GM11168 (cell line): ENCODE data around the gene AADACL3.

ENCODE experiments used
- in situ Hi-C: fragments of 300-500 bp; cut with MboI; formaldehyde crosslinking; loops from one replicate; pipeline ENCODE4 v1.12.0; 2022; ENCODE audit warnings: low sequenced_read_pairs; ENCODE audit not compliant: unreplicated experiment

AADACL3 gene

DNA sequence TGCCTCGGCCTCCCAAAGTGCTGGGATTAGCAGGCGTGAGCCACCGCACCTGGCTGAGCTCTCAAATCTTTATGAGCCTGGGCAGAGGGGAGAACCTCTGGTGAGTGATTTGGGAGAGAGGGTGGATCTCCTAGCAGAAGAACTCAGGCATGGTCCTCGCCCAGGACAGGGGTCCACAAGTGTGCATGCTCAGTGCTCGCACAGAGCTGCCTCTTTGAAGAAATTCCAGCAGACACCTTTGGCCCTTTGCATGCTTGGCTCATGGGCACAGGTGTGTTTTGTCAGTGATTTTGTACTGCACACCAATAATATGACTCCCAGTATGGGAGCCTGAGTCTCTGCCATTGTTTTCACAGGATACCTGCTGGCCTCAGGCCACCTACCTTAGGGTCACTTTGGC is 45.9 kb downstream of the AADACL3 start:
- in situ Hi-C loops: no loop called here

DNA sequence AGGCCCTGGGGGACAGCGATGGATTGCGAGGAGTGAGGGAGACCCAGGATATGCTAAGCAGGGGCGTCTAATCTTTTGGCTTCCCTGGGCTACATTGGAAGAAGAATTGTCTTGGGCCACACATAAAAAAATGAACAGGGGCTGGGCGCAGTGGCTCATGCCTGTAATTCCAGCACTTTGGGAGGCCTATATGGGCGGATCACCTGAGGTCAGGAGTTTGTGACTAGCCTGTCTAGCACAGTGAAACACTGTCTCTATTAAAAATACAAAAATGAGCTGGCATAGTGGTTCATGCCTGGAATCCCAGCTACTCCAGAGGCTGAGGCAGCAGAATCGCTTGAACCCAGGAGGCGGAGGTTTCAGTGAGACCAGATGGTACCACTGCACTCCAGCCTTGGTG is 46.9 kb downstream of the AADACL3 start:
- in situ Hi-C loops: no loop called here

DNA sequence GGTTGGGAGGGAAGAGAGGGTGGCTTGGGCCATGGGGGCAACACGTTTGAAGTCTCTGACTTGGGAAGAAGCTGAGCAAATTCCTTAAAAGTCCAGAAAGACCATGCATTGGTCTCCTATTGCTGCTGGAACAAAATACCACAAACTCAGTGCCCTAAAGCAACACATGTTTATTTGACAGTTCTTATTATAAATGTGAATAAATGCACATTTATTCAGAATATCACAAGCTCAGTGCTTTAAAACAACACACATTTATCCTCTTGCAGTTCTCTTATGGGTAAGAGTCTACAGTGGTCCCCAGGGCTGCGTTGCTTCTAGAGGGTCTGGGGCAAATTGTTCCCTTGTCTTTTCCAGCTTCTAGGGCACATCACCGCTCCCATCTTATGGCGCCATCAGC is 47.6 kb downstream of the AADACL3 start:
- in situ Hi-C loops: no loop called here

DNA sequence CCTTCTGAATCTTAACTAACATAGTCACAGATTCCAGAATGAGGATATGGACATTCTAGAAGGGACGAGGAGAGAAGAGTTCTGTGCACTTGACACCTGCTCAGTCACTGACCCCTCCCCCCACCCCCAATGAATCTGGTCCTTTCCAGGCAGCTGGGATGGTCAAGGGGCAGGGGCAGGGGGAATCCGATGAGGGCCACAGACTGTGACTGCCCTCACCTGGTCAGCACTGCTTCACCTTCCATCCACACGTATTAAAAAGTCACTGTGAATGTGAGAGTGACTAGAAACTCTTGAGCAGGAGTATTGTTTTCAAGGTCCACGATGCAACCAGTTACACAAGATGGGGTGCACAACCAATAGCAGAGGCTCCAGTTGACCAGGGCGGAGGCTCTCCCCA is 48.1 kb downstream of the AADACL3 start:
- in situ Hi-C loops: no loop called here

DNA sequence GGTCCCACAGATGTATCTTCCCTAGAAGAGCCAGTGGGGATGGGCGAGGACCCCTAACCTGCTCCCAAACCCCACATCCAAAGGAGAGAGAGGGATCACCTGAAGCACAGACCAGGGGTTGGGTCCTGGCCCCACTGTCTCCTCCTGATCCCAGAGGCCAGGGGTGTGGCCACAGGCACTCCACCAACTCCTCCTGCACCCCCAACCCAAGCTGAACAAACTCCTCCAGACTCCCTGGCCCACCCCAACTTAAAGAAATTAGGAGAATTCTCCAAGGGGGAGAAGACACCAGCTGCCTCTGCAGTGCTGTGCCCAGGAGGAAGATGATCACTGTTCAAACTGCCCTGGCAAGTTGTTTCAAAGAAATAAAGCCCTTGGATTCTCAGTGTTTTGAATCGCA is 53.1 kb downstream of the AADACL3 start:
- in situ Hi-C loops: no loop called here

DNA sequence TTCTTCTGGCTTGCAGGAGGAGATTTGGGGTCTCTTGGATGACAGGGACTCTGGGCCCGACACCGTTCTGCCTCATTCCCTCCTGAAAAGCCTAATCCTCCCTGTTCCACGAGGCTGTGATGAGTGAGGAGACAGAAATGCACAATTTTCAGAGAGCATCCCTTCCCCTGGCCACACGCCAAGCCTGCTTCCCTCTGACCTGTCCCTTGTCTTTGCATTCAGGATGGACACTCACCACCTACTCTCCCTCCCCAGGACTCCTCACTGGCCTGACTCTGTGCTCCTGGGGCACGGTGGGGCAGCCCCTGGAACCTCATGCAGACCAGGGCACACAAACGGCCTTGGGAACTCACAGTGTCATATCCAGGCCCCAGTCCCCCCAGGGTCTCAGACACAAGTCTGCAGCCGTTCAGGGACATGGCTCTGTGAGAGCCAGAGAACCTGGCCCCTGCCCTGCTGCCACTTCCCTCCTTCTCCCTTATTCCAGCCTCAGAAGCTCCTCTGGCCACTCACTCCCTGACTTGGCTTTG is 54.1 kb downstream of the AADACL3 start:
- in situ Hi-C loops: no loop called here

DNA sequence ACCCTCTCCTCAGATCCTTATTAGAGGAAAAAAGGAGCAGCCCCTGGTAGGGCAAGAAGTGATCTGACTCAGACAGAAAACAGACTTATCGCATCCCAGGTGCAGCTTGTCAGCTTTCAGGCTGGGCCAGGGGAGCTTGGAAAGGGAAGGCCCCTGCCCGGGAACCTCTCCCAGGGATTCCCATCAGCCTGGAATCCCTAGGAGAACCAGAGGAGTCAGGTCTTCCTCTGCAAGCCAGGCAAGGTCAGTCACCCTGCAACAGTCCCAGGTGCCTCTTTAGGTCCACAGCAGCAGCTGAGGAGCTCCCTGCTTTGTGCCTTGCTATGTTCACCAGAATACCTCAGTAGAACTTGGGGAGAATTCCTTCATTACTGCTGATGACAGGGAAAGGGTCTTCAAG is 54.7 kb downstream of the AADACL3 start:
- in situ Hi-C loops: no loop called here

DNA sequence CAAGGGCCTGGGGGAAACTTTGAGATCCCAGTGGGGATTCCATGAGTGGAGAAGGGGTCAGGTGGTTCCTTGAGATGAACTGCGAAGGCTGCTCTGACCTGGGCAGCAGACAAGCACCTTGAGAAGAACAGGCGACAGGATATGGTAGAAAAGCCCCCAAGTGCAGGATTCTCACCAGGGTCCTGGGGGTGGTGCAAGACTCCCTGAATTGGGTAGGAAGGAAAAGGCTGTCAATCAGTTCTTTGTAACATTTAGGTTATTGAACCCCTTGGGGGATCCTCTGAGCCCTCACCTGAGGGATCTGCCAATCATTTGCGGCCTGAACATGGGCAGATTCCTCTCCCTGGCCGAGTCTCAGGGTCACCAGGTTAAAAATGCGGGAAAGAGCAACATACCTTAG is 55.3 kb downstream of the AADACL3 start:
- in situ Hi-C loops: no loop called here

DNA sequence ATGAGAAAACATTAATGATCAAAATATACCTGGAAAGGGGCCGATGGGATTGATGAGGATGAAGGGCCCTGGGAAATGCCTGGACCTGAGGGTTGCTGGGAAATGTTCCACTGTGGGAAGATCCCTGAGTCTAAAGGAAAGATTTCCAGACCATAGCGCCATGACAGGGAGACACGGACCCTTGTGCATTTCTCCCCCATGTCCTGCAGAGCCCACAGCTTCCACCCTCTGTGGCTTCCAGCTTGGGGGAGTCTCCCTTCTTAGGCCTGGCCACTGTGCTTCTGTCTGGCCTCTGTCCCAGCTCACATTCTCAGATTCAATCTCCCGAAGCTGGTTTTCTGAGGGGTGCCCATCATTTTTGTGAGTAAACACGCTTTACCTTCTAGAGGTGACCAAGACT is 56.6 kb downstream of the AADACL3 start:
- in situ Hi-C loops: no loop called here

DNA sequence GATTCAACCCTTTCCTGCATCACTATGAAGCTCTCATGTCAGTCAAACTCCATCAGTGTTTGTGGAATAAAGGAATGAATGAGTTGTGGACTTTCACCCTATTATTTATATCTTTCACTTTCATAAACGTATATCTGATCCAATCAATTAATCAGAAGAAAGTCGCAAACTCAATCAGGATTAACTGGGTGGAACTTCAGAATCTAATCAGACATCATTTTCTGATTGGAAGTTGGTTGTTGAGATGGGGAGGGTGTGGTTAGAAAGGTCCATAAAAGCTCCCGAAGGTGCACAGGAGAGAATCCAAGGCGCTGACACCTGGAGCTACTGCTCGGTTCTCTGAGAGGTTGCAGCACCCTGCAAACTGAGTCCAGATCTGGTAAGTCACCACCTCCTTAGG is 57.5 kb downstream of the AADACL3 start, which contains the start of gene PRAMEF12:
Gene PRAMEF12 (plus strand): TSS at position 301 of the 400 bp plus-strand sequence. CDS start 1,130 bp downstream, outside the sequence.
- in situ Hi-C loops: no loop called here

DNA sequence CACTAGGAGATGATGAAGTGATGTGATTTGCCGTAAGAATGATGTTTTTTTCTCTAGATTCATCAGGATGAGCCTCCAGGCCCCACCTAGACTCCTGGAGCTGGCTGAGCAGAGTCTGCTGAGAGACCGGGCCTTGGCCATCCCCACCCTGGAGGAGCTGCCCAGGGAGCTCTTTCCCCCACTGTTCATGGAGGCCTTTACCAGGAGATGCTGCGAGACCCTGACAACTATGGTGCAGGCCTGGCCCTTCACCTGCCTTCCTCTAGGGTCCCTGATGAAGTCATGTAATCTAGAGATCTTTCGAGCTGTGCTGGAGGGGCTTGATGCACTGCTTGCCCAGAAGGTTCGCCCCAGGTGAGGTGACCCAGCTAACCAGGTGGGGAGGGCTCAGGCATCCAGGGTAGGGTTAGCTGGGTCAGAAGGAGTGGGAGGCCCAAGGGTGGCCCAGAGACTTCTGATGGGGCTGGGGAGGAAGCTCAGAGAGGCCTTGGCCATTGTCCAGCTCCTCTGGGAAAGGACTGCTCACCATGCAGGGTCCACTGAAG is 59.0 kb downstream of the AADACL3 start:
- in situ Hi-C loops: no loop called here

DNA sequence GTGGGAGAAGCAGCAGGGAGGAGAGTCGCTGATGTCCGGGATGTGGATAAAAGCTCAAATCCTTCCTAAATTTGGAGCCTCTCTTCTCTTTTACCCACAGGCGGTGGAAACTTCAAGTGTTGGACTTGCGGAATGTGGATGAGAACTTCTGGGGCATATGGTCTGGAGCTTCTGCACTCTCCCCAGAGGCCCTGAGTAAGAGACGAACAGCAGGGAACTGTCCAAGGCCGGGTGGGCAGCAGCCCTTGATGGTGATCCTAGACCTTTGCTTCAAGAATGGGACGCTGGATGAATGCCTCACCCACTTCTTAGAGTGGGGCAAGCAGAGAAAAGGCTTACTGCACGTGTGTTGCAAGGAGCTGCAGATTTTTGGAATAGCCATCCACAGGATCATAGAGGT is 59.5 kb downstream of the AADACL3 start:
- in situ Hi-C loops: no loop called here

DNA sequence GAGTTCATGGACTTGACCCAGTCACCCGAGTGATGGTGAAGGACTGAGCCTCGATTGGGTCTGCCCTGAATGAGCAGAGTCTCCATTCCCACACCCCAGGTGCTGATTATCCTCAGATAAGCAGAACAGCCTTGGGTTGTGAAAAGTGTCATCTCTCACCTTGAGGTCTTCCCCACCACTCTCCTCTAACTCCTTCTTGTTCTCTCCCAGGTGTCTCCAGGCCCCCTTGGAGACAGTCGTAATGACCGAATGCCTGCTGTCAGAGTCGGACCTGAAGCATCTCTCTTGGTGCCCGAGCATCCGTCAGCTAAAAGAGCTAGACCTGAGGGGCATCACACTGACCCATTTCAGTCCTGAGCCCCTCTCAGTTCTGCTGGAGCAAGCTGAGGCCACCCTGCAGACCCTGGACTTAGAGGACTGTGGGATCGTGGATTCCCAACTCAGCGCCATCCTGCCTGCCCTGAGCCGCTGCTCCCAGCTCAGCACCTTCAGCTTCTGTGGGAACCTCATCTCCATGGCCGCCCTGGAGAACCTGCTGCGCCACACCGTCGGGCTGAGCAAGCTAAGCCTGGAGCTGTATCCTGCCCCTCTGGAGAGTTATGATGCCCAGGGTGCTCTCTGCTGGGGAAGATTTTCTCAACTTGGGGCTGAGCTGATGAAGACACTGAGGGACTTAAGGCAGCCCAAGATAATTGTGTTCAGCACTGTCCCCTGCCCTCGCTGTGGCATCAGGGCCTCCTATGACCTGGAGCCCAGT is 61.1 kb downstream of the AADACL3 start:
- in situ Hi-C loops: no loop called here
